GM20000 (cell line): ENCODE results near the gene LILRB5.
"Not testable (repeated sequence)": the region's sequence is repeated elsewhere in the genome, so short reads cannot be mapped to it uniquely, and the experiment has no call there.

Source experiments
- DNase-seq: peaks from one replicate; pipeline ENCODE4 v3.0.0; 2012; ENCODE audit warnings: low spot score
- TF ChIP-seq, protein P1 (sequence below): IDR thresholded peaks from 2 replicates; pipeline ENCODE4 v1.5.1; 2012; ENCODE audit warnings: mild to moderate bottlenecking, control low read depth; ENCODE audit errors: extremely low read depth, missing control alignments

The LILRB5 gene

DNA sequence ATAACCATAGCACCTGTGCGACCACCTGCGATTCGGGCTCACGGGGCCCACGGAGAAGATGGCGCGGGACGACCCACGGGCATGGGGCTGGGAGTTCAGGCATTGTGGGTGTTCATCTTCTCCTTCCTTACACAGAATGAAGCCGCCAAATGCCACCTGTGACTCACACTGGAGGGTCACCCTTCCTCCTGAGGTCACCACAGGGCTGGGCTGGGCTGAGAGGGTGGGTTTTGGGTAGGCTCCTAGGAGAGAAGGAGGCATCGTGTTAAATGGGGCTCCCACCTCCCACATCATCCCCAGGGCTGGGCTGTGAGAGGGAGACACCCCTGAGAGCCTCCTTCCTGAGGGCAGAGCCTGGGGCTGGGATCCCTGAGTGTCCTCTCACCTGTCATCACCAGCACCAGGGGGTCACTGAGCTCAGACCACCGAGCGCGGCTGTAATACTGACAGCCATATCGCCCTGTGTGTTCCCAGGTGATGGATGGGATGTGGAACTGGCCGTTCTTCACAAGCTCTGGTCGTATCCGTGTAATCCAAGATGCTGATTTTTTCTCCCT lies 22.4 kb upstream of the LILRB5 start:
- no peak for DNase-seq
- TF ChIP-seq, protein P1, sequence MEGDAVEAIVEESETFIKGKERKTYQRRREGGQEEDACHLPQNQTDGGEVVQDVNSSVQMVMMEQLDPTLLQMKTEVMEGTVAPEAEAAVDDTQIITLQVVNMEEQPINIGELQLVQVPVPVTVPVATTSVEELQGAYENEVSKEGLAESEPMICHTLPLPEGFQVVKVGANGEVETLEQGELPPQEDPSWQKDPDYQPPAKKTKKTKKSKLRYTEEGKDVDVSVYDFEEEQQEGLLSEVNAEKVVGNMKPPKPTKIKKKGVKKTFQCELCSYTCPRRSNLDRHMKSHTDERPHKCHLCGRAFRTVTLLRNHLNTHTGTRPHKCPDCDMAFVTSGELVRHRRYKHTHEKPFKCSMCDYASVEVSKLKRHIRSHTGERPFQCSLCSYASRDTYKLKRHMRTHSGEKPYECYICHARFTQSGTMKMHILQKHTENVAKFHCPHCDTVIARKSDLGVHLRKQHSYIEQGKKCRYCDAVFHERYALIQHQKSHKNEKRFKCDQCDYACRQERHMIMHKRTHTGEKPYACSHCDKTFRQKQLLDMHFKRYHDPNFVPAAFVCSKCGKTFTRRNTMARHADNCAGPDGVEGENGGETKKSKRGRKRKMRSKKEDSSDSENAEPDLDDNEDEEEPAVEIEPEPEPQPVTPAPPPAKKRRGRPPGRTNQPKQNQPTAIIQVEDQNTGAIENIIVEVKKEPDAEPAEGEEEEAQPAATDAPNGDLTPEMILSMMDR, result no peak

DNA sequence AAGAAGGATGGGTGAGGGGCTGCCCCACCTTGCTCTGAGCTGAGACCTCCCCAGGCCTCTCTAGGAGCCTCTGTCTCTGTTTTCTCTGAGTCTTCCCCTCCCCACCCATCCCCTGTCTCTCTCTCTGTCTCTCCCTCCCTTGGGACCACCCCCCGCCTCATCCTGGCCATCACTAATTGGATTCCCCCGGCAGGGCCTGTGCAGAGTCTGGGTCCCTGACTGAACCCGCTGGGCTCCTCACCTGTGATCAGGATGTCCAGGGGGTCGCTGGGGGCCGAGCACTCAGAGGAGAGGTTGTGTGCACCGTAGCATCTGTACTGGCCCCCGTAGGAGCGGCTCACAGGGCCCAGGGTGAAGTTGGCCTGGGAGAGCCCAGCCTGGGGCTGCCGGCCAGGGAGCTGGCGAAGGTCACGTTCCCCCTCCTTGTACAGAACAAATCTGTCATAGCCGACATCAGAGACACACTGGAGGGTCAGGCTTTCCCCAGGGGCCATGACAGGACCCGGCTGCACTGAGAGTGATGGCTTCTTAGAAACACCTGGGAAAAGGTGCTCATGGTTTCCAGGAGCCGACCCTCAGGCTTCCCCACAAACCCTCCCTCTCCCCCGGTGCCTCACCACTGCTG lies 21.6 kb upstream of the LILRB5 start:
- not testable (repeated sequence) for DNase-seq

DNA sequence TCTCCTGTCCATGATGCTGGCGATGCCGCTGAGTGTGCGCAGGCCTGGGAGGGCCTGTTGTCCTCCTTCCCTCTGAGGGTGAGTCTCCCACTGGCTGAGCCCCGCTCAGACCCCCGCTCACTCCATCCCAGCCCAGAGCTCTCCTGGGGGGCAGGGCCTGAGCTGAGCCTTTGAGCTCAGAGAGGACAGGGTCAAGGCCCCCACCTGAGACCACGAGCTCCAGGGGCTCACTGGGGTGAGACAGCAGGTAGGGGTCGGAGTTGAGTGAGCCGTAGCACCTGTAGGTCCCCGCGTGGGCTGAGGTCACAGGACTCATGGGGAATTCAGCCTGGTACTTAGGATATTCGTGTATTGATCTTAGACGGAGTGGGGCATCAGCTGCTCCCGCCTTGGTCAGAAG lies 21.0 kb upstream of the LILRB5 start:
- not testable (repeated sequence) for DNase-seq

DNA sequence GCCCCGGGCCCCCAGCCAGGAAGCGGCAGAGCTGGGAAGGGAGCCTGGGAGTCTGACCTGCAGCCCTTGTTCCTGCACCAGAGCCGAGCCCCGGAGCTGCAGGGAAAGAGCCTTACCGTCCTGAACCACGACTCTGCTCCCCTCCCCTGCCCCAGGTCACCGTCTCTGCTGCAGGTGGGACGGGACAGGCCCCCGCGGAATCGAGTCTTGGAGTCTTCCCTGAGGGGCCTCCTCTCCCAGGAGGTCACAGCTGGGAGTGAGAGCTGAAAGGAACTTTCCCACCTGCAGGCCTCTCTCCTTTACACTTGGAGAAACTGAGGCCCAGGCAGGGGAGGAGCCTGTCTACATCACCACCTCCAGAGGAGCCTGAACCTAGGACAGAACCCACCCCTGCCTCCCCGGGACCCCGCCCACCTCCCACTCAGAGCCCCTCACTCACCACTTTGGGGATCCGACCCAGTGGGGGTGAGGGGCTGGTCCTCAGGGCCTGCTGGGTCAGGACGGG lies 20.1 kb upstream of the LILRB5 start:
- DNase-seq, result not testable (repeated sequence)

DNA sequence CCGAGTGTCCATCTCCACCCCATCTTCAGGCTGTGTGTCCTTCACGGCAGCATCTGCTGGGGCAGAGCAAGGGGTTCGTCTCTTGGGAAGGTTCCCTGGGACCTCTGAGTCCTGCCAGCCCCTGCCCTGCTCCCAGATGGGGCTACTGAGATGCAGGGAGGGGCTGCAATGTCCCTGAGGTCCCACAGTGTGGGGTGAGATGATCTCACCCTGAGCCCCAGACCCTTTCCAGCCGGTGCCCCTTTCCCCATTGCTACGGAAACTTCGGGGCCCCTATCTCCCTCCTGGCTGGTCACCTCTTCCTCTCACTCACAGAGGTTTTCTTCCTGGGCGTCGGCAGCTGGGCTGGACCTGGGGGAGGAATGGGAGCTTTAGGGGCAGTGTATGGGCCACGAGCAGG lies 18.9 kb upstream of the LILRB5 start:
- DNase-seq, result no peak
- TF ChIP-seq, protein P1, result no peak

DNA sequence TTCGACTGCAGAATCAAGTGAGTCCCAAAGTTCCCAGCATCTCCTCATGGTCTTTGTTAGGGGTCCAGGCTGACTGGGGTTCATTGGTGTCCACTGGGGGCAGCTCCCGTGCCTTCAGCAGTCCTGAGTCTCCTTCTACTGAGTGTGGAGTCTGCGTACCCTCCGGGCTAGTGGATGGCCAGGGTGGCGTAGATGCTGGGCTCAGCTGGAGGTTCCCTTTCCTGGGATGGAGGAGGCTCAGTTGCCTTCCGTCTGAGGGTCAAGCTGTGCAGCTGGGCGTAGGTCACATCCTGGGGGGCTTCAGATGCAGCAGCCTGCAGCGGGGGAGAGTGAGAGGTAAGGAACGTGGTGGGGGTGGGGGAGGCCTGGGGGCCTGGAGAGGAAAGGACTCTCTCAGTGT lies 17.4 kb upstream of the LILRB5 start:
- not testable (repeated sequence) for DNase-seq

DNA sequence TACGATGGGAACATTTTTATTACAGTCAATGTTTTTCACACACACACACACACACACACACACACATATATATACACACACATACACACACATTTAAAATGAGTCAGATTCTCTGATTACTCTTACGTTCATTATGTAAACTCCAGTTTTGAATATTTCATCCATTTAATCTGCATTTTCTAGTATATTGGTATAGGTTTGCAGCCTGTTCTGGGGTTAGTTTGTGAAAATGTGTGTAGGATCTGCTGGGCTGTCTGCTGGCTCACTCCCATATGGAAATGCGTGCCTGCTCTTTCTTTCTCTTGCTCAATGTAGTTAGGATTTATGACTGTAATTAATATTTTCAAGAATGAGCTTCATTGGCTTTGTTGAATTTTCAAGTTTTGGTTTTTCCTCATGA lies 16.7 kb upstream of the LILRB5 start:
- TF ChIP-seq, protein P1, result no peak

DNA sequence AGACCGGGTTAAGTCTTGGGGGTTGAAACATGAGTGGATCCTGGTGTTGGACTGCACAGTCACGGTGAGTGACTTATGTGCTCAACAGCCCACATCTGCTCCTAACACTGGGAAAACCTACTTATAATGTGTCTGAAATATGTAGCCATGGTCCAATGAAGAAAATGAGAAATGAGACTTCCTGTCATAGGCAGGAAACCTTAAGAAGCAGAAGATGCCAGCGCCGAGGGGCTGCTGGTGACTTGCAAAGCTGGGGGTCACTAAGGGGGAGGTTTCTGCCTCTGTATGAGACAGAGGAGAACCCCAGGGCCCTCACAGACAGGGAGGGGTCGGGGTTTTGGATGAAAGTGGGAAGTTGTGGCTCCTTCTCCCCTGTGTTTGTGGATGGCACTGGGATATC lies 15.1 kb upstream of the LILRB5 start:
- not testable (repeated sequence) for DNase-seq

More for the DNA sequence above, 16.7 kb upstream of the LILRB5 start:
- no peak for DNase-seq

DNA sequence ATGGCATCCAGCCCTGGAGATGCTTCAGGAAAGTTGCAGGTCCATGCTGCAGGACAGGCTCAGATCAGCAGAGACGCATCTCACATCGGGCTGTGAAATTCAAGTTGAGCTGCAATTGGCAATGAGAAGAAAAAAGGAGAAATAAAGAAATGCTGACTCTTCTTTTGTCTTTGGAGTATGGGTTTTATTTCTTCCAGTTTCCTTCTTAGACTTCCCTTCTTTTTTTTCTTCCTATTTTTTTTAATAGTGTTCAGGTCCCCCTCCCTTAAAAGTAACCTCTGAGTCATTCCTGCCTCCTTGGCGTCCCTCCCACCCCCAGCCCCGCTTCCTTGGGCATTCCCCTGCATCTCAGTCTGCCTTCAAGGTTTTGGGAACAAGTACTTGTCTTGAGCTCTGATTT lies 14.5 kb upstream of the LILRB5 start:
- not testable (repeated sequence) for DNase-seq

DNA sequence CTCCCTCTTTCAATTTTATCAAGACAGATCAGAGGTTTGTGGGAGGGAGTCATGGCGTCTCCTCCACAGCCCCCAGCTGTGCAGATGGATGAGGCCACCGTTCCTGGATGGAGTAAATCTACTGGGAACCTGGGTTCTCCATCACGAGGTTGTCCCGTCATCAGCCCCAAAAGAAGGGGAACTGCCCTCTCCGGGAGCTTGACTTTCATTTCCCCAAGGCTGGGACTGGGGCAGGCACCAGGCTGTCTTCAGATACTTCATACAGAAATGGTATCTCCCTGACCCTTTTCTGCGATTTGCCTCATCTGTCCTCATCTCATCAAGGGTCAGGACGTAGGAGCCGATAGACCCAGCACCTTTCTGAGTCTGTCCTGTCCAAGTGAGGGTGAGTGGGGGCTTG lies 14.0 kb upstream of the LILRB5 start:
- DNase-seq, result no peak
- TF ChIP-seq, protein P1, result no peak

DNA sequence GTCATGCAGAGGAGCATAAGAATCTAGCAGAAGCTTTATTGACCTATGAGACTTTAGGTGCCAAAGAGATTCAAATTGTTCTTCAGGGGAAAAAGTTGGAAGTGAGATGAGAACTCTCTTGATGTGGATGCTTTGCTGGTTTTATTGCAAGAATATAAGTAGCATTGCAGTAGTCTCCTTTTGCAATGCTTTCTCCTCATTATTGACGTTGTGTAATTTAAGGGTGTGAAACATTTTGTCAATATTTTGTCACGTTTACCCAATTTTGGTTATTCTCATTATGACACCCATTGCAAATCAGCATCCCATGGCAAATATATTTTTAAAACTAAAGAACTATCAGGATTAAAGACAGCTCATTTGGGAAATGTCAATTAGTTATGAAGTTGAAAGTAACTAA lies 11.9 kb upstream of the LILRB5 start:
- DNase-seq, result no peak
- TF ChIP-seq, protein P1, result no peak
